ENCODE measurements around the gene PRR13.

The PRR13 gene

GRCh38 chr12:53481939-53482586 is 40.5 kb downstream of the PRR13 start:
- no peak for TF ChIP-seq JUND (IDR thresholded peaks at IDR 0.05; ENCODE audit: low read depth)
- in situ Hi-C loops (cut with HindIII; ENCODE audit: low pct_unique_long_range_greater_than_20kb, low sequenced_read_pairs) = no loop called here
- no peak for DNase-seq (ENCODE audit: low read depth in 1 of 2, low spot score in 1 of 2)

GRCh38 chr12:53482626-53483168 is 41.2 kb downstream of the PRR13 start:
- DNase-seq (ENCODE audit: low read depth in 1 of 2, low spot score in 1 of 2) = no peak
- TF ChIP-seq JUND (IDR thresholded peaks at IDR 0.05; ENCODE audit: low read depth) = no peak
- in situ Hi-C loops (cut with HindIII; ENCODE audit: low pct_unique_long_range_greater_than_20kb, low sequenced_read_pairs) = no loop called here

GRCh38 chr12:53483225-53483978 is 41.9 kb downstream of the PRR13 start:
- no peak for TF ChIP-seq JUND (IDR thresholded peaks at IDR 0.05; ENCODE audit: low read depth)
- DNase-seq (ENCODE audit: low read depth in 1 of 2, low spot score in 1 of 2) = no peak
- in situ Hi-C loops (cut with HindIII; ENCODE audit: low pct_unique_long_range_greater_than_20kb, low sequenced_read_pairs) = no loop called here

- no peak for DNase-seq (ENCODE audit: low read depth in 1 of 2, low spot score in 1 of 2)
- no peak for TF ChIP-seq JUND (IDR thresholded peaks at IDR 0.05; ENCODE audit: low read depth)
- in situ Hi-C loops (cut with HindIII; ENCODE audit: low pct_unique_long_range_greater_than_20kb, low sequenced_read_pairs) = no loop called here
Measured at GRCh38 chr12:53483979-53484377, 42.4 kb downstream of the PRR13 start.

- no peak; the same call in 1 of the 2 replicates for TF ChIP-seq JUND (IDR thresholded peaks at IDR 0.05; ENCODE audit: low read depth)
- no peak for DNase-seq (ENCODE audit: low read depth in 1 of 2, low spot score in 1 of 2)
- in situ Hi-C loops (cut with HindIII; ENCODE audit: low pct_unique_long_range_greater_than_20kb, low sequenced_read_pairs) = no loop called here
Measured at GRCh38 chr12:53484686-53485575, 43.4 kb downstream of the PRR13 start.

- DNase-seq (ENCODE audit: low read depth in 1 of 2, low spot score in 1 of 2) = no peak
- in situ Hi-C loops (cut with HindIII; ENCODE audit: low pct_unique_long_range_greater_than_20kb, low sequenced_read_pairs) = no loop called here
- TF ChIP-seq JUND (IDR thresholded peaks at IDR 0.05; ENCODE audit: low read depth) = no peak
Measured at GRCh38 chr12:53485955-53486735, 44.6 kb downstream of the PRR13 start.

GRCh38 chr12:53486736-53487487 is 45.4 kb downstream of the PRR13 start:
- DNase-seq (ENCODE audit: low read depth in 1 of 2, low spot score in 1 of 2) = no peak
- TF ChIP-seq JUND (IDR thresholded peaks at IDR 0.05; ENCODE audit: low read depth) = no peak
- in situ Hi-C loops (cut with HindIII; ENCODE audit: low pct_unique_long_range_greater_than_20kb, low sequenced_read_pairs) = no loop called here

- DNase-seq (ENCODE audit: low read depth in 1 of 2, low spot score in 1 of 2) = peak in 1 of 2 experiments; percentile 47
- in situ Hi-C loops (cut with HindIII; ENCODE audit: low pct_unique_long_range_greater_than_20kb, low sequenced_read_pairs) = no loop called here
- TF ChIP-seq JUND (IDR thresholded peaks at IDR 0.05; ENCODE audit: low read depth) = no peak
Measured at GRCh38 chr12:53489242-53489864, 47.8 kb downstream of the PRR13 start.

GRCh38 chr12:53492188-53492587 is 50.7 kb downstream of the PRR13 start:
- TF ChIP-seq JUND (IDR thresholded peaks at IDR 0.05; ENCODE audit: low read depth) = no peak
- no peak for DNase-seq (ENCODE audit: low read depth in 1 of 2, low spot score in 1 of 2)
- in situ Hi-C loops (cut with HindIII; ENCODE audit: low pct_unique_long_range_greater_than_20kb, low sequenced_read_pairs) = no loop called here

- no peak for TF ChIP-seq JUND (IDR thresholded peaks at IDR 0.05; ENCODE audit: low read depth)
- peak; percentile 69 to 94 for DNase-seq (ENCODE audit: low read depth in 1 of 2, low spot score in 1 of 2)
- in situ Hi-C loops (cut with HindIII; ENCODE audit: low pct_unique_long_range_greater_than_20kb, low sequenced_read_pairs) = no loop called here
Measured at GRCh38 chr12:53492830-53493609, 51.5 kb downstream of the PRR13 start.

Measured in T47D (cell line).